ENCODE results near the gene CDC73.
"Not testable (repeated sequence)": the region's sequence is repeated elsewhere in the genome, so short reads cannot be mapped to it uniquely, and the experiment has no call there.

CDC73 gene

GRCh38 chr1:193222056-193222615 lies 100.3 kb downstream of the CDC73 start:
- no peak for DNase-seq (ENCODE audit: low read depth in 2 of 3, low spot score in 1 of 3)

GRCh38 chr1:193229136-193229535 lies 107.3 kb downstream of the CDC73 start:
- DNase-seq (ENCODE audit: low read depth in 2 of 3, low spot score in 1 of 3): no peak

DNA sequence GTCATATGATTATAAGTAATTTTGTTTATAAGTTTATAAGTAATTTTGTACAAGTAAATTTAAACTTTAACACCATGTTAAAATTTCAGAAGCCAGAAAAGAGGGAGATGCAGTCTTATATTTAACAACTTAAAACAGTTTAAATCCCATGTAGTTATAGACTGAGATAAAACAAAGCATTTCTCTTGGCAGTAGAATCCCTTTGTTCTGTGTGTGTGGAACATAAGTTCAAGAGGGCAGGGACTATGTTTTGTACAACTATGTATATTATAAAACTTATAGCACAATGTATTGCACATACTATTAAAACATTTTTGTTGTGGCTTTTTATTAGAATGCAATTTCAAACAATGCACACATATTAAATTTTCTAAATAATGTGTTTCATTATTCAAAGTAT lies 109.3 kb downstream of the CDC73 start:
- not testable (repeated sequence) for DNase-seq (ENCODE audit: low read depth in 2 of 3, low spot score in 1 of 3)

DNA sequence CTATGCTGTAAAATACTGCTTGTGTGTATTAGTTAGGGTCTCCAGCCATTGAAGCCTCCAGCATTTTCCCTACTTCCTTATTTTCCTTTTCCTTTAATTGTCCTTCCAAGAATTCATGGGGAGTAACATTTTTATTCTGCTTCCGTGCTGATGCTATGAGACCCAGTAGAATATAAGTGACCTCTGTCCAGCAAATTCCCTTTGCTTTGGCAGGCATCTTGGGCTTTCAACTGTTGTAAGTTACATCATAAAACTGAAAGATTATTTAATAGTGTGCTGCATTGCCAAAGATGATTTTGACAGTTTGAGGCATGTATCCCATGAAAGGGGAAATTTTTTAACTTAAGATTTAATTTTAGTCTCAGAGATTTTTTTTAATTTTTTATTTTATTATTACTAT lies 112.7 kb downstream of the CDC73 start:
- no peak for DNase-seq (ENCODE audit: low read depth in 2 of 3, low spot score in 1 of 3)

- DNase-seq (ENCODE audit: low read depth in 2 of 3, low spot score in 1 of 3): no peak
Measured at GRCh38 chr1:193237381-193237978, 115.6 kb downstream of the CDC73 start.

- no peak for DNase-seq (ENCODE audit: low read depth in 2 of 3, low spot score in 1 of 3)
Measured at GRCh38 chr1:193240609-193241008, 118.8 kb downstream of the CDC73 start.

- DNase-seq (ENCODE audit: low read depth in 2 of 3, low spot score in 1 of 3): no peak
Measured at GRCh38 chr1:193241132-193241827, 119.4 kb downstream of the CDC73 start.

DNA sequence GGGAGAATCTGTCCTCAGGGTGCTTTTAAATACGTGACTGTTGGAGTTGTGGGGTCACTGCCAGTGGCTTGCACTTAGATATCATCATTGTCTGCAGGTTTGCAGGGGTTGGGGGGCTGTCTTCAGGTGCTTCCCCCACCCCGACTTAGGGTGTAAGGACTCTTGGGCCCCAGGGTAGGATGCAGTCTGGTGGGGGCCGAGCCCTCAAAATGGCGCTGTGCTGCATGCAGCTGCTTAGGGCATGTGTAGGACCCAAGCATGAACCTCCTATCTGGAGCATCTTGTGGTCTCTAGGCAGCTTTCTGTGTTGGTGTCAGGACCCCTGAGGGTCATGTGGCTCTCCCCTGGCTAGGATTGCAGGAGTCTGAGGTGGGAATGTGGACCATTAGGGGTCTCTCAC lies 120.2 kb downstream of the CDC73 start:
- no peak for DNase-seq (ENCODE audit: low read depth in 2 of 3, low spot score in 1 of 3)

DNA sequence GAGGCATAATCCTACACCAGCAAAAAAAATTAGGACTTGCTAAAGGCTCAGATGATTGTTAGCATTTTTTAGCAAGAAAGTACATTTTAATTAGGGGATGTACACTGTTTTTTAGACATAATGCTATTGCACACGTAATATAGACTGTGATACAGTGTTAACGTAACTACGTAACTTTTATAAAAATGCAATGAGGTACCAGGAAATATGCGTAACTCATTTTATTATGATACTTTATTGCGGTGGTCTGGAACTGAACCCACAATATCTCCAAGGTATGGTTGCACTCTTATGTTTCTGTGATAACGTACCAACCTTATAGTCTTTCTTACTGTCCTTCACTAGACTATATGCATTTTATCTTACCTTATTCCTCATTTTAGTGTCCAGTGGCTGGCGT lies 127.4 kb downstream of the CDC73 start:
- no peak for DNase-seq (ENCODE audit: low read depth in 2 of 3, low spot score in 1 of 3)

DNA sequence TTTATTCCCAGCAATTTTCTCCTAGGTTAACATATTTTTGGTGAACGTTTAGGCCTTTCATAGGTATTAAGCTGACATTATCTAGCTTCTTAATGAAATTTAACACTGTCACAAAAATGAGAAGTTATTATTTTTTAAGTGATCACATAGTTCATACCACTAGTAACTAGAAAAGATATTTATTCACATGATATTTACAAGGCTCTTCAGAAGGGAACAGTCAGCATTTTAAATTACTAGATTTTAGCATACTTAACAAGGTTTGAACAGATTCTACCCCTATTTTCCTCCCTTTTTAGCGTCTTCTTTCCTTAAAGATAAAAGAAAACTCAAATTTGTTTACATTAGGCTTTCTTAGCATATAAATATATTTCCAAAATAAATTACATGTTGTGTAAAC lies 130.1 kb downstream of the CDC73 start:
- no peak for DNase-seq (ENCODE audit: low read depth in 2 of 3, low spot score in 1 of 3)

- DNase-seq (ENCODE audit: low read depth in 2 of 3, low spot score in 1 of 3): no peak
Measured at GRCh38 chr1:193256019-193256418, 134.2 kb downstream of the CDC73 start.

- DNase-seq (ENCODE audit: low read depth in 2 of 3, low spot score in 1 of 3): no peak
Measured at GRCh38 chr1:193259636-193260035, 137.8 kb downstream of the CDC73 start.

GRCh38 chr1:193260056-193260745 lies 138.4 kb downstream of the CDC73 start:
- DNase-seq (ENCODE audit: low read depth in 2 of 3, low spot score in 1 of 3): no peak

GRCh38 chr1:193260896-193261295 lies 139.1 kb downstream of the CDC73 start:
- no peak for DNase-seq (ENCODE audit: low read depth in 2 of 3, low spot score in 1 of 3)

DNA sequence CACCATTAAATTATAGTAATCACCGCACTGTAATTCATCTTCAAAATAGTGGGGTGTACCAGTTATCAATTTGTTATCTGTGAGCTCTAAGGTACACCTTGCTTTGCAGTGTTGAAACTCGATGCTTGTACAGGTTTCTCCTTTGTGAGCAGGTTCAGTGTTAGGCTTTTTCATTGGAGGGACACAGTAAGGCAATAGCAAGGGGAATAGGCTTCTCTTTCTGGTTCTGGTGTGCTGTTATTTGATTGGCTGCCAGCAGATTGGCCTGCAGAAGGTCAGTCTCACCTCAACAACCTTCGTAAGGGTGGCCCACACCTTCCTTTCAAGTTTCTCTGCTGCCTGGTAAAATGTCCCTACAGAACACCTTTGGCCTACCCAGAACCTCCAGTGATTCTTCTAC lies 140.8 kb downstream of the CDC73 start:
- DNase-seq (ENCODE audit: low read depth in 2 of 3, low spot score in 1 of 3): no peak

DNA sequence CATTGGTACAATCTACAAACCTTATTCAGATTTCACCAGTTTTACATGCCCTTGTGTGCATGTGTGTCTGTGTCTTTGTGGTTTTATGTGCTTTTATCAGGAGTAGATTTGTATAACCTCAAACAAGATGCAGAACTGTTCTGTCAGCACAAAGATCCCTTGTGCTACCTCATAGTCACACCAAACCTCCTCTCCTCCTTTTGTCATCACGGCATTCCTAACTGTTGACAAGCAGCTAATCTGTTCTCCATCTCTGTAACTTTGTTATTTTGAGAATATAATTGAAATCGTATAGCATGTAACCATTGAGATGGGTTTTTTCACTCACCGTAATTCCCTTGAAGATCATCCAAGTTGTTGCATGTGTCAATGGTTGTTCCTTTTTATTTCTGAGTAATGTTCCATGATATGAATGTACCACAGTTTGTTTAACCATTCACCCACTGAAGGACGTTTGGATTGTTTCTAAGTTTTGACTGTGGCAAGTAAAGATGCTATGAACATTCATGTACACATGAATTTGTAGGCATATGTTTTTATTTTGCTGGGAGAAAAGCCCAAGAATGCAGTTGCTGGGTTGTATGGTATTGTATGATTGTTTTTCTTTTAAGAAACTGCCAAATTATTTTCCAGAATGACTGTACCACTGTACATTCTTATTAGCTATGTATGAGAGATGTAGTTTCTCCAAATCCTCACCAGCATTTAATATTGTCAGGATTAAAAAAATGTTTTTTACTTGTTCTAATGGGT lies 142.7 kb downstream of the CDC73 start:
- DNase-seq (ENCODE audit: low read depth in 2 of 3, low spot score in 1 of 3): no peak

- no peak for DNase-seq (ENCODE audit: low read depth in 2 of 3, low spot score in 1 of 3)
Measured at GRCh38 chr1:193265716-193266115, 143.9 kb downstream of the CDC73 start.

GRCh38 chr1:193266794-193267193 lies 145.0 kb downstream of the CDC73 start:
- DNase-seq (ENCODE audit: low read depth in 2 of 3, low spot score in 1 of 3): not testable (repeated sequence)

- no peak for DNase-seq (ENCODE audit: low read depth in 2 of 3, low spot score in 1 of 3)
Measured at GRCh38 chr1:193270996-193271395, 149.2 kb downstream of the CDC73 start.

GRCh38 chr1:193275773-193276172 lies 153.9 kb downstream of the CDC73 start:
- DNase-seq (ENCODE audit: low read depth in 2 of 3, low spot score in 1 of 3): no peak

- no peak for DNase-seq (ENCODE audit: low read depth in 2 of 3, low spot score in 1 of 3)
Measured at GRCh38 chr1:193278968-193279367, 157.1 kb downstream of the CDC73 start.

All from stimulated activated CD4-positive, alpha-beta T cell treated with anti-CD3 and anti-CD28 coated beads, Interleukin-12 subunit alpha, Interleukin-12 subunit beta, amount 100 ng/mL, for 48 hours (primary cell).